HepG2 (cell line): ENCODE data around the gene EPHA3. TPM values are rescaled to one million over a fixed set of nuclear protein-coding genes. Genes with fewer than 3 reads are reported as not detected.

Experiments
- HMG20B ChIP-seq: conservative IDR thresholded peaks from 2 replicates; pipeline ENCODE4 v1.6.1; 2016; ENCODE audit warnings: missing genetic modification reagents, missing compliant biosample characterization
- U2AF2 ChIP-seq: fragments of 200-400 bp; formaldehyde crosslinking; IDR thresholded peaks from 2 replicates; pipeline ENCODE4 v1.6.1; 2017; ENCODE audit warnings: low read depth, mild to moderate bottlenecking, low read length
- ZBTB7A ChIP-seq: sonication (generic); formaldehyde crosslinking; IDR thresholded peaks from 2 replicates; pipeline ENCODE4 v1.8.0; 2022; ENCODE audit warnings: mild to moderate bottlenecking, missing genetic modification reagents
- ZFP62 ChIP-seq: sonication (generic); formaldehyde crosslinking; IDR thresholded peaks from 2 replicates; pipeline ENCODE4 v1.4.0; 2020; ENCODE audit warnings: missing genetic modification reagents
- polyA plus RNA-seq, 8 experiments: library from polyadenylated mRNA; depleted of rRNA in 3 of 8; stranded (reverse) in 7 of 8; unstranded in 1 of 8; fragments of >200 nt; fragmentation: Illumina TruSeq in 4 of 8; extraction: Trizol in 4 of 8; gene quantifications; 2 replicates each; pipeline versions ENCODE4 v1.2.1 to v1.2.3, GENCODE V29; 2011 to 2016; ENCODE audit warnings: low read depth in 4 of 8, missing spikeins in 1 of 8, mixed read lengths in 1 of 8; ENCODE audit not compliant: insufficient read depth in 1 of 8
- total RNA-seq, 5 experiments: library from RNA; depleted of rRNA; stranded (reverse); fragments of >200 nt; fragmentation: Illumina TruSeq; extraction: Trizol; gene quantifications; 2 replicates each; pipeline ENCODE4 v1.2.3, GENCODE V29; 2016; ENCODE audit warnings: low read depth in 1 of 5
- TF ChIP-seq, protein P1 (sequence below): sonication (generic); formaldehyde crosslinking; IDR thresholded peaks from 2 replicates; pipeline ENCODE4 v1.5.0; 2020; ENCODE audit warnings: mild to moderate bottlenecking, missing genetic modification reagents, borderline replicate concordance
- TF ChIP-seq, protein P2 (sequence below), 2 experiments: sonication (generic) in 1 of 2; formaldehyde crosslinking in 1 of 2; IDR thresholded peaks; 2 replicates each; pipeline versions ENCODE4 v1.5.1 to v1.6.1; 2011 to 2020; ENCODE audit warnings: borderline replicate concordance in 1 of 2, low read depth in 1 of 2, low read length in 1 of 2, mild to moderate bottlenecking in 1 of 2, missing genetic modification reagents in 1 of 2, moderate library complexity in 1 of 2
- TF ChIP-seq, protein P3 (sequence below): sonication (generic); formaldehyde crosslinking; IDR thresholded peaks from 2 replicates; pipeline ENCODE4 v1.5.0; 2020; ENCODE audit warnings: missing genetic modification reagents

The EPHA3 gene
- total and polyA plus RNA-seq, 2 of the 13 experiments (the other 11 are each of a cell fraction or from before 2014, with no cell fraction given) = 0.01 TPM; not detected in 1

DNA sequence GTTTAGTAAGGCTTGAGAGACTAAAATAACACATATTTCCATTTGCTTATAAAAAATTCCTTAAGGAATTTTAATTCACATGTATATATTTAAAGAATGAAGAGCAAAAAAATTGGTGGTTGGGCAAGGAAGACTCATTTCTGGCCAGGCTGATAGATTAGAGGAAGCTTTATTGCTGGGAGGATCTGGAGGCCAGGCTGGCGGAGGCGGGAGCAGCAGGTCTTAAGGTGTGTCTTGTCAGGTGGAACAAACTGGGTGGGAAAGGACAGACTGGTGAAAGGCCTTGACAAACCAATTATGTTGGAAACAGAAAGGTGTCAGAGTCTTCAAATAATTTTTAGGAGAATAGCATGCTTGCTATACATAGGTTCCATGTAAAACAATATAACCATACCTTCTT lies 124.7 kb downstream of the EPHA3 start (continued):
- TF ChIP-seq, protein P1, sequence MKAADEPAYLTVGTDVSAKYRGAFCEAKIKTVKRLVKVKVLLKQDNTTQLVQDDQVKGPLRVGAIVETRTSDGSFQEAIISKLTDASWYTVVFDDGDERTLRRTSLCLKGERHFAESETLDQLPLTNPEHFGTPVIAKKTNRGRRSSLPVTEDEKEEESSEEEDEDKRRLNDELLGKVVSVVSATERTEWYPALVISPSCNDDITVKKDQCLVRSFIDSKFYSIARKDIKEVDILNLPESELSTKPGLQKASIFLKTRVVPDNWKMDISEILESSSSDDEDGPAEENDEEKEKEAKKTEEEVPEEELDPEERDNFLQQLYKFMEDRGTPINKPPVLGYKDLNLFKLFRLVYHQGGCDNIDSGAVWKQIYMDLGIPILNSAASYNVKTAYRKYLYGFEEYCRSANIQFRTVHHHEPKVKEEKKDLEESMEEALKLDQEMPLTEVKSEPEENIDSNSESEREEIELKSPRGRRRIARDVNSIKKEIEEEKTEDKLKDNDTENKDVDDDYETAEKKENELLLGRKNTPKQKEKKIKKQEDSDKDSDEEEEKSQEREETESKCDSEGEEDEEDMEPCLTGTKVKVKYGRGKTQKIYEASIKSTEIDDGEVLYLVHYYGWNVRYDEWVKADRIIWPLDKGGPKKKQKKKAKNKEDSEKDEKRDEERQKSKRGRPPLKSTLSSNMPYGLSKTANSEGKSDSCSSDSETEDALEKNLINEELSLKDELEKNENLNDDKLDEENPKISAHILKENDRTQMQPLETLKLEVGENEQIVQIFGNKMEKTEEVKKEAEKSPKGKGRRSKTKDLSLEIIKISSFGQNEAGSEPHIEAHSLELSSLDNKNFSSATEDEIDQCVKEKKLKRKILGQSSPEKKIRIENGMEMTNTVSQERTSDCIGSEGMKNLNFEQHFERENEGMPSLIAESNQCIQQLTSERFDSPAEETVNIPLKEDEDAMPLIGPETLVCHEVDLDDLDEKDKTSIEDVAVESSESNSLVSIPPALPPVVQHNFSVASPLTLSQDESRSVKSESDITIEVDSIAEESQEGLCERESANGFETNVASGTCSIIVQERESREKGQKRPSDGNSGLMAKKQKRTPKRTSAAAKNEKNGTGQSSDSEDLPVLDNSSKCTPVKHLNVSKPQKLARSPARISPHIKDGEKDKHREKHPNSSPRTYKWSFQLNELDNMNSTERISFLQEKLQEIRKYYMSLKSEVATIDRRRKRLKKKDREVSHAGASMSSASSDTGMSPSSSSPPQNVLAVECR (CRISPR knock-in tag) = no peak
- TF ChIP-seq ZBTB7A (CRISPR knock-in tag) (no peak), U2AF2 (no peak), ZFP62 (no peak), HMG20B (no peak)
- TF ChIP-seq, protein P2, sequence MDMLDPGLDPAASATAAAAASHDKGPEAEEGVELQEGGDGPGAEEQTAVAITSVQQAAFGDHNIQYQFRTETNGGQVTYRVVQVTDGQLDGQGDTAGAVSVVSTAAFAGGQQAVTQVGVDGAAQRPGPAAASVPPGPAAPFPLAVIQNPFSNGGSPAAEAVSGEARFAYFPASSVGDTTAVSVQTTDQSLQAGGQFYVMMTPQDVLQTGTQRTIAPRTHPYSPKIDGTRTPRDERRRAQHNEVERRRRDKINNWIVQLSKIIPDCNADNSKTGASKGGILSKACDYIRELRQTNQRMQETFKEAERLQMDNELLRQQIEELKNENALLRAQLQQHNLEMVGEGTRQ (IDR thresholded peaks at IDR 0.05; ENCODE audit: low read depth, low read length) = no peak
- TF ChIP-seq, protein P2 (CRISPR knock-in tag; IDR thresholded peaks at IDR 0.05; ENCODE audit: borderline replicate concordance) = no peak
- TF ChIP-seq, protein P3, sequence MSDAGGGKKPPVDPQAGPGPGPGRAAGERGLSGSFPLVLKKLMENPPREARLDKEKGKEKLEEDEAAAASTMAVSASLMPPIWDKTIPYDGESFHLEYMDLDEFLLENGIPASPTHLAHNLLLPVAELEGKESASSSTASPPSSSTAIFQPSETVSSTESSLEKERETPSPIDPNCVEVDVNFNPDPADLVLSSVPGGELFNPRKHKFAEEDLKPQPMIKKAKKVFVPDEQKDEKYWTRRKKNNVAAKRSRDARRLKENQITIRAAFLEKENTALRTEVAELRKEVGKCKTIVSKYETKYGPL = no peak
